GM12878 (cell line): ENCODE measurements around the gene SEC16A. TPM values are rescaled to one million over a fixed set of nuclear protein-coding genes. Genes with fewer than 3 reads are reported as not detected.

Experiments
- ATAC-seq: fragments of 200-7000 bp; cut with Tn5 transposase; 3 replicates; pipeline ENCODE4 v1.9.1; 2020; ENCODE audit warnings: mild to moderate bottlenecking, moderate library complexity
- BruUV-seq: library from RNA; stranded (reverse); fragments of 400-500 nt; replicated peaks from 2 replicates; lab custom pipeline; 2021; lab: Mats Ljungman, UMichigan
- CTCF ChIA-PET: fragments of 300-600 bp; sonication (Branson Sonifier 250); formaldehyde crosslinking; extraction: SDS; loops from one replicate; lab custom pipeline; 2021; ENCODE audit warnings: inconsistent platforms; lab: Yijun Ruan, JAX
- POLR2A ChIA-PET: fragments of 350-600 bp; formaldehyde crosslinking; extraction: SDS; loops from one replicate; lab custom pipeline; 2021; ENCODE audit warnings: inconsistent platforms; lab: Charles Lee
- RAD21 ChIA-PET: fragments of 300-600 bp; sonication (Branson Sonifier 250); formaldehyde crosslinking; loops from one replicate; lab custom pipeline; 2023; ENCODE audit warnings: antibody characterized with exemption; ENCODE audit not compliant: unreplicated experiment; lab: Charles Lee
- SMC1A ChIA-PET: fragments of 300-600 bp; sonication (Branson Sonifier 250); formaldehyde crosslinking; loops from one replicate; lab custom pipeline; 2023; ENCODE audit not compliant: unreplicated experiment, uncharacterized antibody; lab: Charles Lee
- DNase-seq: peaks from one replicate; pipeline ENCODE4 v3.0.0-alpha.2; 2011; ENCODE audit warnings: low read depth, low spot score
- FAIRE-seq: peaks from 3 replicates; lab custom pipeline; 2011; peaks lifted over from hg19 to GRCh38; lab: Jason Lieb, UNC
- H2AFZ ChIP-seq: 2 replicates; pipeline ENCODE4 v1.6.0; 2011; ENCODE audit warnings: low read depth, low read length, control low read depth; ENCODE audit not compliant: control insufficient read depth
- H3K27ac ChIP-seq: 2 replicates; pipeline ENCODE4 v1.5.1; 2011; ENCODE audit warnings: control low read depth; ENCODE audit not compliant: control insufficient read depth, insufficient read depth
- H3K27me3 ChIP-seq, 2 experiments: replicated peaks in 1 of 2; 2 replicates each; pipeline versions ENCODE4 v1.6.0 to v1.6.1; 2011; ENCODE audit warnings: low read length in 1 of 2; ENCODE audit not compliant: control insufficient read depth in 2 of 2, insufficient read depth in 2 of 2
- H3K36me3 ChIP-seq, 2 experiments: 2 replicates each; pipeline ENCODE4 v1.5.1; 2011; ENCODE audit warnings: low read length in 1 of 2; ENCODE audit not compliant: control insufficient read depth in 2 of 2, insufficient read depth in 2 of 2
- H3K4me1 ChIP-seq: 2 replicates; pipeline ENCODE4 v1.6.1; 2011; ENCODE audit warnings: mild to moderate bottlenecking, low read length, moderate library complexity, mixed read lengths; ENCODE audit not compliant: control insufficient read depth, insufficient read depth
- H3K4me2 ChIP-seq: 2 replicates; pipeline ENCODE4 v1.6.0; 2011; ENCODE audit warnings: control low read depth; ENCODE audit not compliant: control insufficient read depth, insufficient read depth
- H3K4me3 ChIP-seq: fragments of 200-600 bp; sonication (generic); 2 replicates; pipeline ENCODE4 v1.5.1; 2016
- H3K79me2 ChIP-seq: 2 replicates; pipeline ENCODE4 v1.6.0; 2011; ENCODE audit warnings: low read length; ENCODE audit not compliant: control insufficient read depth, insufficient read depth
- H3K9ac ChIP-seq: 2 replicates; pipeline ENCODE4 v1.8.0; 2011; ENCODE audit warnings: low read length, control low read depth, mixed read lengths; ENCODE audit not compliant: control insufficient read depth, insufficient read depth
- H3K9me3 ChIP-seq: replicated peaks from 3 replicates; pipeline ENCODE4 v1.5.1; 2011; ENCODE audit warnings: mild to moderate bottlenecking, low read length; ENCODE audit not compliant: control insufficient read depth, insufficient read depth
- H4K20me1 ChIP-seq: 2 replicates; pipeline ENCODE4 v1.6.0; 2011; ENCODE audit not compliant: control insufficient read depth, insufficient read depth
- DPF2 ChIP-seq: fragments of 450-650 bp; IDR thresholded peaks from 2 replicates; pipeline ENCODE4 v1.6.1; 2017; ENCODE audit warnings: mild to moderate bottlenecking
- HDAC6 ChIP-seq: fragments of 200-600 bp; sonication (generic); IDR thresholded peaks from one replicate; pipeline ENCODE4 v1.8.0; 2017; ENCODE audit warnings: antibody characterized with exemption; ENCODE audit not compliant: unreplicated experiment
- MYB ChIP-seq: fragments of 150-350 bp; IDR thresholded peaks from 2 replicates; pipeline ENCODE4 v1.6.1; 2014; ENCODE audit warnings: mild to moderate bottlenecking, low read depth, low read length, borderline replicate concordance
- NR2F1 ChIP-seq: fragments of 450-650 bp; conservative IDR thresholded peaks from 2 replicates; pipeline ENCODE4 v1.6.1; 2017; ENCODE audit warnings: mild to moderate bottlenecking
- POLR2A ChIP-seq: IDR thresholded peaks from 2 replicates; pipeline ENCODE4 v1.6.1; 2011; ENCODE audit warnings: low read depth, mild to moderate bottlenecking, low read length
- POU2F2 ChIP-seq: IDR thresholded peaks from 3 replicates; pipeline ENCODE4 v1.6.1; 2011; ENCODE audit warnings: low read depth, mild to moderate bottlenecking, low read length, borderline replicate concordance
- WGBS: methylation state at CpG from one replicate; pipeline ENCODE4 v1.1.6; 2016; ENCODE audit warnings: low lambda C conversion rate; ENCODE audit not compliant: insufficient replicate concordance, insufficient coverage; ENCODE audit errors: missing lambda C conversion rate; 5-methylcytosine and 5-hydroxymethylcytosine counted together
- in situ Hi-C: fragments of 300-500 bp; cut with MboI; formaldehyde crosslinking; loops from 9 replicates; pipeline ENCODE4 v1.14.3; 2018; ENCODE audit warnings: mixed read lengths
- intact Hi-C: fragments of 100-400 bp; cut with micrococcal nuclease; formaldehyde crosslinking; loops from one replicate; pipeline ENCODE4 v1.14.2; 2022; ENCODE audit not compliant: unreplicated experiment
- polyA plus RNA-seq, 11 experiments: library from polyadenylated mRNA; depleted of rRNA in 4 of 11; unstranded in 6 of 11; stranded (reverse) in 5 of 11; fragments of >200 nt; fragmentation: Nextera tagmentation in 4 of 11; fragmentation: Illumina TruSeq in 1 of 11; extraction: Ambion mirVana in 4 of 11; extraction: Trizol in 1 of 11; gene quantifications; 1 replicate in 1 of 11; 2 replicates in 10 of 11; pipeline versions ENCODE4 v1.2.1 to v1.2.3, GENCODE V29; 2011 to 2016; ENCODE audit warnings: inconsistent platforms in 2 of 11, missing spikeins in 2 of 11, low read depth in 1 of 11
- total RNA-seq, 4 experiments: library from RNA; depleted of rRNA in 3 of 4; stranded (reverse); fragments of >200 nt in 3 of 4; fragmentation: Illumina TruSeq in 1 of 4; extraction: Trizol in 1 of 4; gene quantifications; 2 replicates each; pipeline versions ENCODE4 v1.2.1 to v1.2.3, GENCODE V29; 2013 to 2021
- TF ChIP-seq, protein P1 (sequence below): fragments of 450-650 bp; IDR thresholded peaks from 2 replicates; pipeline ENCODE4 v1.6.1; 2017; ENCODE audit warnings: antibody characterized with exemption, mild to moderate bottlenecking, moderate library complexity

The SEC16A gene
- total and polyA plus RNA-seq, 10 of the 15 experiments (the other 5 are each of a cell fraction or from before 2014, with no cell fraction given), result 9.9 to 59.1 (median 21.7) TPM

- Histone ChIP-seq H3K4me2 (no peak overlapping the region), H3K9ac (no peak overlapping the region), H4K20me1 (no peaks in the 10 kb centered on the region), H3K79me2 (no peaks in the 10 kb centered on the region), H3K4me3 (no peak overlapping the region), H3K27me3 (no peaks in the 10 kb centered on the region), H3K36me3 (peaks cover 0 to 55% of the 10 kb centered on the region in 2 experiments; a peak in 2 of 4 replicates), H3K9me3 (no peaks in the 10 kb centered on the region), H3K27ac (no peak overlapping the region), H3K4me1 (no peaks in the 10 kb centered on the region), H2AFZ (no peak overlapping the region)
- ATAC-seq (no peak), FAIRE-seq (no peak), DNase-seq (no peak)
- ChIA-PET CTCF (no interaction called here), POLR2A (no interaction called here), SMC1A (no interaction called here), RAD21 (no interaction called here)
- intact Hi-C loops, result no loop called here
- TSS peak; percentile 35 for BruUV-seq
- TF ChIP-seq MYB (no peak), POLR2A (peak; percentile 32; the same call in 1 of the 2 replicates)
- in situ Hi-C loops, result no loop called here
- 96% methylated on average over 46 of the region's 68 CpGs for WGBS
Measured at GRCh38 chr9:136504512-136505348, 21.9 kb upstream of the SEC16A start.

DNA sequence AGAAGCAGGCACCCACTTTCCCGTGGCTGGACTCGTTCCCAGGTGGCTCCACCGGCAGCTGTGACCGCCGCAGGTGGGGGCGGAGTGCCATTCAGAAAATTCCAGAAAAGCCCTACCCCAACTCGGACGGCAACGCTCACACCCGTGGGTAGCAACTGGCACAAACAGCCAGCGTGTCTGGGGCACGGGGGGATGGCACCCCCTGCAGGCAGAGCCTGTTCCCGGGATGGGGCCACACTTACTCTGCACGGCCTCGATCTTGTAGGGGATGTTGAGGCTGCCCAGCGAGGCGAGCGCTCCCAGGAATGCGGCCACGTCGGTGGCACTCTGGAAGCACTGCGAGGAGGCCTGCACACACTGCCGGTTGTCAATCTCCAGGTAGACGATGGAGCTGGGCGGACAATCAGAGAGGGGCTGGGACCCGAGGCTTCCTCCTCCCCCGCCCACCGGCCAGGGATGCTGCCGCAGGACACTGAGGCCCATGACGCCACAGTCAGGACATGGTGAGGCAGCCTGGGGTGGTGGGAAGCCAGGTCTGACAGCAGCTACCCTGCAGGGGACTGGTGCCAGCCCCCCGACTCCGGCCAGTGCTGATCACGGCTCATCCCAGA is 20.2 kb upstream of the SEC16A start:
- intact Hi-C loops (no loop called here), in situ Hi-C loops (no loop called here)
- Histone ChIP-seq H3K79me2 (no peaks in the 10 kb centered on the region), H3K4me1 (no peaks in the 10 kb centered on the region), H3K27me3 (no peaks in the 10 kb centered on the region), H4K20me1 (no peaks in the 10 kb centered on the region), H3K27ac (no peak overlapping the region), H3K9me3 (no peaks in the 10 kb centered on the region), H2AFZ (no peak overlapping the region), H3K9ac (no peak overlapping the region), H3K36me3 (peaks cover 0 to 54% of the 10 kb centered on the region in 2 experiments; a peak in 2 of 4 replicates), H3K4me2 (no peak overlapping the region), H3K4me3 (no peak overlapping the region)
- 93% methylated on average over 33 of the region's 33 CpGs for WGBS
- BruUV-seq, result no TSS peak
- CTCF ChIA-PET, result no interaction called here
- FAIRE-seq (no peak), ATAC-seq (no peak), DNase-seq (no peak)
- POLR2A ChIA-PET, result no interaction called here
- RAD21 ChIA-PET, result no interaction called here
- TF ChIP-seq, protein P1, sequence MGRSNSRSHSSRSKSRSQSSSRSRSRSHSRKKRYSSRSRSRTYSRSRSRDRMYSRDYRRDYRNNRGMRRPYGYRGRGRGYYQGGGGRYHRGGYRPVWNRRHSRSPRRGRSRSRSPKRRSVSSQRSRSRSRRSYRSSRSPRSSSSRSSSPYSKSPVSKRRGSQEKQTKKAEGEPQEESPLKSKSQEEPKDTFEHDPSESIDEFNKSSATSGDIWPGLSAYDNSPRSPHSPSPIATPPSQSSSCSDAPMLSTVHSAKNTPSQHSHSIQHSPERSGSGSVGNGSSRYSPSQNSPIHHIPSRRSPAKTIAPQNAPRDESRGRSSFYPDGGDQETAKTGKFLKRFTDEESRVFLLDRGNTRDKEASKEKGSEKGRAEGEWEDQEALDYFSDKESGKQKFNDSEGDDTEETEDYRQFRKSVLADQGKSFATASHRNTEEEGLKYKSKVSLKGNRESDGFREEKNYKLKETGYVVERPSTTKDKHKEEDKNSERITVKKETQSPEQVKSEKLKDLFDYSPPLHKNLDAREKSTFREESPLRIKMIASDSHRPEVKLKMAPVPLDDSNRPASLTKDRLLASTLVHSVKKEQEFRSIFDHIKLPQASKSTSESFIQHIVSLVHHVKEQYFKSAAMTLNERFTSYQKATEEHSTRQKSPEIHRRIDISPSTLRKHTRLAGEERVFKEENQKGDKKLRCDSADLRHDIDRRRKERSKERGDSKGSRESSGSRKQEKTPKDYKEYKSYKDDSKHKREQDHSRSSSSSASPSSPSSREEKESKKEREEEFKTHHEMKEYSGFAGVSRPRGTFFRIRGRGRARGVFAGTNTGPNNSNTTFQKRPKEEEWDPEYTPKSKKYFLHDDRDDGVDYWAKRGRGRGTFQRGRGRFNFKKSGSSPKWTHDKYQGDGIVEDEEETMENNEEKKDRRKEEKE, result no peak
- no peak for TF ChIP-seq DPF2
- no peak for TF ChIP-seq POU2F2
- TF ChIP-seq HDAC6, result no peak
- no peak for TF ChIP-seq NR2F1
- SMC1A ChIA-PET, result no interaction called here
